Ureter (tissue), 1 donor: Measurements from ENCODE around the gene HAUS7. TPM values are rescaled to one million over a fixed set of nuclear protein-coding genes. Genes with fewer than 3 reads are reported as not detected.
A peak's percentile ranks its signal among the peaks of the same experiment; 100 is the strongest.

Experiments
- DNase-seq: peaks from one replicate; pipeline ENCODE4 v3.0.0-alpha.2; 2020; ENCODE audit warnings: low spot score
- total RNA-seq: library from RNA; stranded (reverse); gene quantifications from one replicate; pipeline ENCODE4 v1.2.4, GENCODE V29; 2023
- donor health status: DM: yes; HTN: yes; CAD: no.

The HAUS7 gene
- total RNA-seq, 1 donor from 2014 or later, result 33.3 TPM

- no peak for DNase-seq
Observed at GRCh38 chrX:153477364-153477857, 7.0 kb upstream of the HAUS7 start.

GRCh38 chrX:153476666-153477363 lies 6.4 kb upstream of the HAUS7 start:
- DNase-seq, result no peak

- DNase-seq, result no peak
Observed at GRCh38 chrX:153475751-153476281, 5.4 kb upstream of the HAUS7 start.

- DNase-seq, result no peak
Observed at GRCh38 chrX:153475271-153475670, 4.9 kb upstream of the HAUS7 start.

- DNase-seq, result peak; percentile 69
Observed at GRCh38 chrX:153474718-153475117, 4.3 kb upstream of the HAUS7 start.

GRCh38 chrX:153474266-153474665 lies 3.9 kb upstream of the HAUS7 start:
- no peak for DNase-seq

GRCh38 chrX:153473126-153473525 lies 2.8 kb upstream of the HAUS7 start:
- no peak for DNase-seq

- no peak for DNase-seq
Observed at GRCh38 chrX:153471663-153472280, 1.4 kb upstream of the HAUS7 start.

GRCh38 chrX:153469811-153470410 lies 465 bp downstream of the HAUS7 start:
- DNase-seq, result no peak

- no peak for DNase-seq
Observed at GRCh38 chrX:153468008-153468580, 2.3 kb downstream of the HAUS7 start.

GRCh38 chrX:153465691-153466380 lies 4.5 kb downstream of the HAUS7 start:
- no peak for DNase-seq

GRCh38 chrX:153464116-153464515 lies 6.3 kb downstream of the HAUS7 start:
- no peak for DNase-seq

- DNase-seq, result no peak
Observed at GRCh38 chrX:153463556-153463955, 6.8 kb downstream of the HAUS7 start.

- DNase-seq, result no peak
Observed at GRCh38 chrX:153463031-153463430, 7.3 kb downstream of the HAUS7 start.

GRCh38 chrX:153462291-153462690 lies 8.1 kb downstream of the HAUS7 start:
- no peak for DNase-seq

- no peak for DNase-seq
Observed at GRCh38 chrX:153460826-153461225, 9.6 kb downstream of the HAUS7 start.

GRCh38 chrX:153459986-153460385 lies 10.4 kb downstream of the HAUS7 start:
- no peak for DNase-seq

- no peak for DNase-seq
Observed at GRCh38 chrX:153458476-153458875, 11.9 kb downstream of the HAUS7 start.

GRCh38 chrX:153457827-153458466 lies 12.4 kb downstream of the HAUS7 start:
- DNase-seq, result no peak

GRCh38 chrX:153457136-153457825 lies 13.1 kb downstream of the HAUS7 start:
- DNase-seq, result no peak

- DNase-seq, result no peak
Observed at GRCh38 chrX:153456704-153457103, 13.7 kb downstream of the HAUS7 start.
